Measurements from ENCODE around the gene TCP11L2.
A peak's percentile ranks its signal among the peaks of the same experiment; 100 is the strongest.
"Not testable (repeated sequence)": the region's sequence is repeated elsewhere in the genome, so short reads cannot be mapped to it uniquely, and the experiment has no call there.

The TCP11L2 gene

DNA sequence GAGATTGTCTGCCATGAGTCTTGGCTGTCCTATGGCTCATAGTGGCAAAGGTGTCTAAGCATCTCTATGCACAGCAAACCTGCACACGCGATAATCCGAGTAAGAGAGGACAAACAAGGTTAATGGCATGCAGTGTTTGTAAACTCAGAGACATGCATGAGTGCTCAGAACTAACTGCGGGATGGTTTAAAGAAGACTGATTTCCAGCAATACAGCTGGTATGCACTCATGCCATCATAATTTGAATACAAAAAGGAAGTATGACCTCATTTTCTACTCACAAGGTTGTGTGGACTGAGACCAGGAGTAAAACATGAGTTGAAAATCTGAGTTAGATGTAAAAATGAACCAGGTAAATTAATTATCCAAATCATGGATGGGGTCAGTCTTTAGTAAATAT lies 16.6 kb upstream of the TCP11L2 start:
- DNase-seq = no peak

GRCh38 chr12:106286576-106287162 lies 15.9 kb upstream of the TCP11L2 start:
- not testable (repeated sequence) for DNase-seq

DNA sequence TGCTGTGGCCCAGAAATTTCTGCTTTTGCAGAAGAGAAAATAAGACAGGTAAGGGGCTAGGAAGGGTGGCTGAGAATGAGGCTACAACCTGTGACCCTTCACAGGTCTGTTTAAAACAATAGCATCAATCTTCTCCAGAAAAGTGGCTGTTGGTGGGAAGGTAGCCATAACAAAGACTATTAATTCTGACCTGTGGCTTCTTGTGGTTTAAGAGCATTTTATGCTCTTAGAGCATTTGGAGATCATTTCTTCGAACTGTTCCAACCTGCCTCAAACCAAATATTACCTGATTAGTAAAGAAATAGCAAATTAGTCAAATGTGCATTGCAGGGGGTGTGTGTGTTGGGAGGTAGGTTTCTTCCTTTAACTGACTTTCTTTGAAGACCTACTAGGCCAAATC lies 15.2 kb upstream of the TCP11L2 start:
- no peak for DNase-seq

DNA sequence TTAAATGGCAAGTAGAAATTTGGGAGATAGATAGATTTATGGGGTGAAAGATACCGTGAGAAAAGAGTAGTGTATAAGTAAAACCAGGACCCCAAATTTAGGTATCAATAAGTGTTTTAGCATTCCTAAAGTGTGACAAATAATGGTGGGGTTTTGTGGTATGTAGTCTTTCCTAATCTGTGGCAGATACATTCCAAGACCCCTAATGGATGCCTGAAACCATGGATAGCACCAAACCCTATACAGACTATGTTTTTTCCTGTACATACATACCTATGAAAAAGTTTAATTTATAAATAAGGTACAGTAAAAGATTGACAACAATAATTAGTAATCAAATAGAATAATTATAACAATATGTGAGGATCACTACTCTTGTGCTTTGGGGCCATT lies 14.4 kb upstream of the TCP11L2 start:
- no peak for DNase-seq

DNA sequence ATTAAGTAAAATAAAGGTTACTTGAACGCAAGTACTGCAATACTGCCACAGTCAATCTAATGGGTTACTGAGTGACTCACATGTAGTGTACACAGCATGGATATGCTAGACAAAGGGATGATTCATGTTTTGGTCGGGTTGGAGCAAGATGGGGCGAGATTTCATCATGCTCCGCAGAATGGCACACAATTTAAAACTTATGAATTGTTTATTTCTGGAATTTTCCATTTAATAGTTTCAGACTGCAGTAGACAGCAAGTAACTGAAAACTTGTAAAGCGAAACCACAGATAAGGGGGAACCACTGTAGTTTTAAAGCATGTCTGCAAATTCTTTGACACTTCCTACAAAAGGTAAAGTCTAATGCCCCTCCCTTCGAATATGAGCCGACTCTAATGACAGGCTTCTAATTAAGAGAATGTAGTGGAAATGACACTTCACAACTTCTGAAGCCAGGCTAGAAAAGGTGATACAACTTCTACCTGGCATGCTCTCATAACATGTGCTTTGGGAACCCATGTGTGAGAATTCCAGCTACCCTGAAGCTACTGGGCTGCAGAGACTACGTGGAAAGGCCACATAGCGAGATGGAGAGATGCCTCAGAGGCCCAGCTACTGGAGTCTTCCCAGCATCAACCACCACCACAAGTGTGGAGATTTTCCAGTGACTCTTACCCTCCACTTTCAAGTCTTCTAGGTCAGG lies 13.9 kb upstream of the TCP11L2 start:
- DNase-seq = no peak

DNA sequence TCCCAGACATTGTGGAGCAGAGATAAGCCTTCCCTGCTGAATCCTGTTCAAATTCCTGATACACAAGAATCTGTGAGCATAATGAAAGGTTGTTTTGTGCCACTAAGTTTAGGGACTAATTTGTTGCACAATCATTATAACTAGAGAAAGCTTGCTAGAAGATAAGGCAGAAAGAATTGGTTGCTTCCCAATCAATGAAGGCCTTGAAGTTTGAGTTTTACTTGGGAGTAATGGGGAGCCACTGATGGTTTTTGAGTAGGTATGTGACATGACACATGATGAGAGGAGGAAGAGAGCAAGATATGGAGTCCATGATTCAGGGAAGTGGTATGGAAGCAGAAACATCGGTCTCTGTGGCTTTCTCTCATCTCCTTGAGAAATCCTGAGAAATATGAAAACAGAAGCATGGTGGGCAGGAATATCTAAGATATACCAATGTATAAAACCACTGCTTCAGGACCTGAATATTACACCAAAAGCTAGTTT lies 13.3 kb upstream of the TCP11L2 start:
- no peak for DNase-seq

DNA sequence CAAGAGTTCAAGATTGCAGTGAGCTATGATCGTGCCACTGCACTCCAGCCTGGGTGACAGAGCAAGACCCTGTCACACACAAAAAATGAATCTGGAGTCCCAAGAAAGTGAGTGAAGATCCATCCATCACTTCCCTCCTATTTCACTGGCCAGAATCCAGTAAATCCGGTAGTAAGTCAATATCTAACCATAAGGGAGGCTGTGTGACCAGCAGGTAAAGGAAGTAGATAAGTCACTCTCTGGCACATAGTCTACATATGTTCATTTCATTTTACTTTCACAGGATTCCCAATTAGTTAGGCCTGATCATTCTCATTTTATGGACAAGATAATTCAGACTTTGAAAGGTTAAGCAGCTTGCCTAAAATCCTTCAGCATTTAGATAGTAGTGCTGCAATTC lies 11.9 kb upstream of the TCP11L2 start:
- DNase-seq = no peak

- DNase-seq = no peak
Observed at GRCh38 chr12:106291342-106291741, 11.2 kb upstream of the TCP11L2 start.

DNA sequence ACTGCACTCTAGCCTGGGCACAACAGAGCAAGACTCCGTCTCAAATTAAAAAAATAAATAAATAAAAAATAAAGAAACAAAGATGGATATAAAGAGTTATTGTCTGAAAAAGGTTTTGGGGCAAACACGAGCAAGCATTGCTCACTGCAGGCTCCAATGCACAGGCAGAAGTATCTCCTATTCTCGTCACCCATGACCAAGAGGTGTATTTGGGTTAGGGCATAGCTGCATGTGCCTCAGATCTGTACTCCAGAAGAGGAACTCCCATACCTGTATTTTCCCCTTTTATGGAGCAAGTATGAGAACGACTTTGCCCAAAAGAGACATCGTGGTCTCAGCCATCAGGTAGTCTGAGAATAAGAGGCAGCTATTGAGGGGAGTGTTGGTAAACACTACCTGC lies 10.2 kb upstream of the TCP11L2 start:
- no peak for DNase-seq

DNA sequence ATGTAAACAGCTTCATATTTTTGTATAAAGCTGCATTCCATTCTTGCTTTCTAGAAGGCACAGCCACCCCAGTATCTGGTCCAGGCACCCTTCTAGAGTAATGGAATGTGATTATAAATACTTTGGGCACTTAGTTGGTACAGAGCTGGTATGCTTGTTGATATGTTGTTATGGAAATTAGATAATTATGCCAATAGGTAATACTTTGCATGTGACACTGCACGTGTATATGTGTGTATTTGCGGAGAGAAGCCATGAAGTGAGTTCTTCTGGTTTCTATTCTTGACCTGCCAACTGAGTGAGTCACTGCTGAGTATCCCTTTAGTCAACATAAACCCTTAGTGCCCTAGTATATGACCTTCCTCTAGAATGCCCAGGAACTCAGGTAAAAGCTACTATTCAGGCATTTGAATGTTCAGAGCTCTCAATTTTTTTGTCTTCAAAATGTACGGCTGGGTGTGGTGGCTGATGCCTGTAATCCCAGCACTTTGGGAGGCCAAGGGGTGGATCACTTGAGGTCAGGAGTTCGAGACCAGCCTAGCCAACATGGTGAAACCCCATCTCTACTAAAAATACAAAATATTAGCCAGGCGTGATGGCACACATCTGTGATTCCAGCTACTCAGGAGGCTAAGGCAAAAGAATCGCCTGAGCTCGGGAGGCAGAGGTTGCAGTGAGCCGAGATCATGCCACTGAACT lies 6.2 kb upstream of the TCP11L2 start:
- DNase-seq = no peak

DNA sequence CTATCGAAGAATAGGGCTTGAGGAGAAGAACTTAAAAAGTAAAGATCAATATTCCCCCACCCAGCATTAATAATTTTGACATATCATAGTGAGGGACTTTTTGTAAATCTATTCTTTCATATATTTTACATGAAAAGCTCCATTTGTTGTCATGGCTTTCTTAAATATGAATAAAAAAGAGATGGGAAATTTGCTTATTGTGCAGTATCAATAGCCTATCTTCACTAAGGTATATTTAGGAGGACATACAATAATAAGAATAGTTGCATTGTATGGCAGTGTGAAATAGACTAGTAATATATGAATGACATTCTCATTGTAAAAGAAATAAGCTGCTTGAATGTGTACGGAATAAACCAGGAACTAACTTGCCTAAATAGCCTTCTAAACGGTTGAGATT lies 5.5 kb upstream of the TCP11L2 start:
- no peak for DNase-seq

GRCh38 chr12:106297681-106298080 lies 4.9 kb upstream of the TCP11L2 start:
- no peak for DNase-seq

DNA sequence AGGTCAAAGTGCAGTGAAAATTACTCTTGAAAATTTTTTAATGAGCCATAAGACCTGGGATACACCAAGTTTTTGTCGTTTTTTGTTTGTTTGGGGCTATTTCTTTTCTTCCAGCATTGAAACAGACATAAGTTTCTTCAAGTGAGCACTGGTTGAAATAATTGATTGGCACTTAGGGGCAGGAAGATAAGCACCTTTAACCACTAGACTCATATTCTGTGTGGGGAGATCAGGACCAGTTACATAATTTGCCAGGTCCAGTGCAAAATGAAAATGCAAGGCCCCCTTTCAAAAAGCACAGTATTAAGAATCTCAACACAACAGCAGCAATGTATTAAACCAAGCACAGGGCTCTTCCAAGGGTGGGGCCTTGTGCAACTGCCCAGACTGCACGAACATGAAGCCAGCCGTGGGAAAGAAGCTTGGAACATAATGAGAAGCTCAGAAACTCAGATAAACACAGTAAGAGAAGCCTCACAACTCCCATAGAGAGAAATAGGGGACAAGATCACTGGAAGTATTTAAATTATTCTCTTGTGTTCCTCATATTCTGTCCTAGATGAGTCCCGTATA lies 3.2 kb upstream of the TCP11L2 start:
- DNase-seq = no peak

DNA sequence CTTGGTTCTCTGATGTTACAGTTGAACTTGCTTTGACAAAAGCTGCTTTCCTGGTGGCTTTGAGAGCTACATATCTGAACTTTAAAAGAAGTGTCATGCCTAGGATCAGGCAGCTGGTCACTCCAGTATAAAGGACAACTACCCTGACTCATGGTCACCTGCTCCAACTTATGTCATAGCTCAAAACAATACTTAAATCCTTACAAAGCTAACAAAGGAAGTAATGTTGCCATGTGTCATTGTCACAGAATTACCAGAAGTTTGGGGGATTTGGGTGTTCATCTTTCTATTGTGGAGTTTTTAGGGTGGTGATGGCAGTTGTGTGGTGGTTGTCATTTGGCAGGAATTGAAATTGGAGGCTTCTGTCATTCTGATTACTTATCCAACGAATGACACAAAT lies 1.8 kb upstream of the TCP11L2 start:
- DNase-seq = no peak

GRCh38 chr12:106301241-106301610 lies 1.3 kb upstream of the TCP11L2 start:
- DNase-seq = no peak

DNA sequence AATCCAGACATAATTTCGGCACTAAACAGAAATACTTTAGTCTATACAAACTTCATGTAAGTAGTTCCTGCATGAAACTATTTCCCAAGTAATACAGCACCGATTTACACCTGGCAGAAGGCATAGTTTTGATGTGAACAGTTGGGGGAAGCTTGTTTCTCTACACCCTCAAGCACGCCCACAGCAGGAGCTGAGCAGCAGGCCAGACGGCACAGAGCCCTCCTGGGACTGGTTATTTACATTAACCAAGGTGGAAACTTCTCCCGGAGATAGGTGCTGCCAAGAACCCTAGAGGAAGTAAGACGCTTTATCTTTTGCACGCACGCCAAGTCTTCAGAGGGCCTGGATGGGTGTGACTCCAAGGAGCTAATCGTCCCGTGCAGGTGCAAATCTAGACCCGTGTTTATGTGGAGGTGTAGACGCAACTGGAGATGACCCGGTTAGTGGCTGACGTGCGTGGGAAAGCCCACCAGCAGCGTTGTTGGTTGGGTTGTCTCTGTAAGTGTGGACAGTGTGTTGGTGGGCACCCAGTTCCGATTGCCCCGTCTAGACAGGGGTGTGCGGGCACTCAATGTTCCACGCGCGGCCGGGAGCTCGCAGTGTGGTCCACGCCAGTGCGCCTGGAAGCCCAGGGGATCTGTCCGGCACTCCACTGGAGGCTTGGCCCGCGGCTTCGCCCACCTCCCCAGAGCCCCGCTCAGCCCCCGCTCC lies 767 bp upstream of the TCP11L2 start:
- DNase-seq = peak; percentile 24

DNA sequence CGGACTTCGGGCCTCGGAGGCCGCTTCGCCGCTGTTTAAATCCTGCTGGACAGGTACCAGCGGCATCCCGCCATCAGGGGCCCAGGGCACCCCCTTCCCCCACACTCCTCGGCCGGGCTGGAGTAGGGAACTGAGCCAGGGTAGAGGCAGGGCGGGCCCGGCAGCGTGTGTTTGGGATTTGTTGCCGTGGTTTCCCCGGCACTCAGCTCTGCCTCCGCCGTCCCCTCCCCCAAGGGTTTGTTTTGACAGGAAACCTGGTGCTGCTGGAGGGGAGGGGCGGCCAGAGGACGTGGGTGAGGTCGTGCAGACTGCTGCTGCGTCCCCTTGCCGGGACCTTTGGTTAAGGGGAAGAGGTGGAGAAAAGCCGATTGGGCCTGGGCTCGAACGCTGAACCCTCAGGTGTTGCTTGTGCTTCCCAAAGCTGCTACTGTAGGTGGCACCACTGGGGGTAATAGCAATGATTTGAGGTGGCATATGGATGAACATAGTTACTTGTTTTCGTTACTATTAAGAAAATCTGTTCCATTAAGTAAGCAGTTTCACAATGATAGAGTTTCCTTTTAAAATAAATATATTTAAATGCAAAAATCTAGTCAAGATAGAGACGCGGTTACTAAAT lies 778 bp downstream of the TCP11L2 start:
- DNase-seq = no peak

DNA sequence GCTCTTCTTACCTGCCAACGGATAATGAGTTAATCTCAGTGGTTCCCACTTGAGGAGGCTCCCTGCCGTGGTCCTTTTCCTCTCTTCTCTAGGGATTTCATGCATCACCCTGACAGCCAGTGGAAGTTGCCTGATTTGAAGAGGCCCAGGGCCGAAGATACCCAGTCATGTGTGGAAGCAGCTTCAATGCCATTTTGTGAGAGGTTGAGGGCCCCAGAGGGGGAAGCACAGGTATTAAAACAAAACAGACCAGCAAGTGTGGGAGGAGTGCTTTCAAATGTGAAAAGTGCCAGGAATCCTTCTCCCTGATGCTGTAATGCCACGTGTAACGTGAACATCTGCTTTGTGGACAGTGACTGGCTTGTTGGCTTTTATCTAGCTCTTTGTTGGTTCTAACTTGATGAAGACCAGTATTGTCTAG lies 1.5 kb downstream of the TCP11L2 start:
- no peak for DNase-seq

- no peak for DNase-seq
Observed at GRCh38 chr12:106304797-106305196, 2.3 kb downstream of the TCP11L2 start.

- no peak for DNase-seq
Observed at GRCh38 chr12:106305376-106305775, 2.8 kb downstream of the TCP11L2 start.

GRCh38 chr12:106307181-106307580 lies 4.6 kb downstream of the TCP11L2 start:
- no peak for DNase-seq

- no peak for DNase-seq
Observed at GRCh38 chr12:106308121-106308520, 5.6 kb downstream of the TCP11L2 start.

- DNase-seq = no peak
Observed at GRCh38 chr12:106308611-106309010, 6.1 kb downstream of the TCP11L2 start.
